ENCODE data around the gene CRYL1.

DNA sequence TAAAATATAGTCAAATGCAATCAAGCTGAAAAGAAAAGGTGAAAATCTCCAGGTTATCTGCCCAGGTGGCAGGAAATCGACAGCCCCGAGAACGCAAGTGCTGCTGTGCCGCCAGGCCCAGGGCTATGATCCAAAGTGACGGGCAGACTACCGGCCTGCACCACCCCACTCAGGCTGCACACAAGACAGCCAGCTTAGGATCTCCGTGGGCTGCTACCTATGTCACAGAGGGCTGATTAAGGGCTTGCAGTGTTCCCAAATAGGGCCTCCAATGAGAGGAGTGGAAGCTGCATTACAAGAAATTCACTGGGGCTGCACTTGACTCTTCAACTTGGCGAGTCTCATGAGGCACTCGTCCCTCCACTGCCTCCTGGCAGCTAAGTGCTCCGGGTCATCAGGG is 121.8 kb downstream of the CRYL1 start:
- no peak for TF ChIP-seq YY1 (tag by site-specific recombination; IDR thresholded peaks at IDR 0.05)
- TF ChIP-seq, protein P1, sequence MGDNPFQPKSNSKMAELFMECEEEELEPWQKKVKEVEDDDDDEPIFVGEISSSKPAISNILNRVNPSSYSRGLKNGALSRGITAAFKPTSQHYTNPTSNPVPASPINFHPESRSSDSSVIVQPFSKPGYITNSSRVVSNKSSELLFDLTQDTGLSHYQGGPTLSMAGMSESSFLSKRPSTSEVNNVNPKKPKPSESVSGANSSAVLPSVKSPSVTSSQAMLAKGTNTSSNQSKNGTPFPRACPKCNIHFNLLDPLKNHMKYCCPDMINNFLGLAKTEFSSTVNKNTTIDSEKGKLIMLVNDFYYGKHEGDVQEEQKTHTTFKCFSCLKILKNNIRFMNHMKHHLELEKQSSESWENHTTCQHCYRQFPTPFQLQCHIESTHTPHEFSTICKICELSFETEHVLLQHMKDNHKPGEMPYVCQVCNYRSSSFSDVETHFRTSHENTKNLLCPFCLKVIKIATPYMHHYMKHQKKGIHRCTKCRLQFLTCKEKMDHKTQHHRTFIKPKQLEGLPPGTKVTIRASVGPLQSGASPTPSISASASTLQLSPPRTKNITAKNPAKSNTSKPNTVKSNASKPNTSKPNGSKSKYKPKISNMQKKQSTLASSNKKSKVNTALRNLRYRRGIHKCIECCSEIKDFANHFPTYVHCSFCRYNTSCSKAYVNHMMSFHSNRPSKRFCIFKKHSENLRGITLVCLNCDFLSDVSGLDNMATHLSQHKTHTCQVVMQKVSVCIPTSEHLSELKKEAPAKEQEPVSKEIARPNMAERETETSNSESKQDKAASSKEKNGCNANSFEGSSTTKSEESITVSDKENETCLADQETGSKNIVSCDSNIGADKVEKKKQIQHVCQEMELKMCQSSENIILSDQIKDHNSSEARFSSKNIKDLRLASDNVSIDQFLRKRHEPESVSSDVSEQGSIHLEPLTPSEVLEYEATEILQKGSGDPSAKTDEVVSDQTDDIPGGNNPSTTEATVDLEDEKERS (tag by site-specific recombination; IDR thresholded peaks at IDR 0.05): no peak
